ENCODE data around the gene MYBPC2.

- TF ChIP-seq CTCF (IDR thresholded peaks at IDR 0.05) (no peak), EP300 (IDR thresholded peaks at IDR 0.05) (no peak)
Observed at GRCh38 chr19:50468818-50469217, 36.1 kb downstream of the MYBPC2 start.

Measured in gastroesophageal sphincter (tissue), 3 donors.